Lower leg skin (tissue), 3 donors: ENCODE results near the gene SPHKAP.

Experiments
- POLR2A ChIP-seq, 2 donors: fragments of 450-650 bp; IDR thresholded peaks; one replicate each; pipeline ENCODE4 v1.6.1; 2016 to 2017; ENCODE audit warnings: antibody characterized with exemption in 2 of 2, mild to moderate bottlenecking in 1 of 2, moderate library complexity in 1 of 2
- TF ChIP-seq, protein P1 (sequence below), 3 donors: fragments of 450-650 bp; IDR thresholded peaks; one replicate each; pipeline ENCODE4 v1.5.1; 2016; ENCODE audit warnings: antibody characterized with exemption in 3 of 3, mild to moderate bottlenecking in 3 of 3, moderate library complexity in 2 of 3

- TF ChIP-seq, protein P1, sequence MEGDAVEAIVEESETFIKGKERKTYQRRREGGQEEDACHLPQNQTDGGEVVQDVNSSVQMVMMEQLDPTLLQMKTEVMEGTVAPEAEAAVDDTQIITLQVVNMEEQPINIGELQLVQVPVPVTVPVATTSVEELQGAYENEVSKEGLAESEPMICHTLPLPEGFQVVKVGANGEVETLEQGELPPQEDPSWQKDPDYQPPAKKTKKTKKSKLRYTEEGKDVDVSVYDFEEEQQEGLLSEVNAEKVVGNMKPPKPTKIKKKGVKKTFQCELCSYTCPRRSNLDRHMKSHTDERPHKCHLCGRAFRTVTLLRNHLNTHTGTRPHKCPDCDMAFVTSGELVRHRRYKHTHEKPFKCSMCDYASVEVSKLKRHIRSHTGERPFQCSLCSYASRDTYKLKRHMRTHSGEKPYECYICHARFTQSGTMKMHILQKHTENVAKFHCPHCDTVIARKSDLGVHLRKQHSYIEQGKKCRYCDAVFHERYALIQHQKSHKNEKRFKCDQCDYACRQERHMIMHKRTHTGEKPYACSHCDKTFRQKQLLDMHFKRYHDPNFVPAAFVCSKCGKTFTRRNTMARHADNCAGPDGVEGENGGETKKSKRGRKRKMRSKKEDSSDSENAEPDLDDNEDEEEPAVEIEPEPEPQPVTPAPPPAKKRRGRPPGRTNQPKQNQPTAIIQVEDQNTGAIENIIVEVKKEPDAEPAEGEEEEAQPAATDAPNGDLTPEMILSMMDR (IDR thresholded peaks at IDR 0.05), result no peak
- no peak for TF ChIP-seq POLR2A (IDR thresholded peaks at IDR 0.05)
These were observed 247.6 kb downstream of the SPHKAP start for GRCh38 chr2:227933884-227934283.
